Measurements from ENCODE around the gene C20orf141.
"Not testable (repeated sequence)": the region's sequence is repeated elsewhere in the genome, so short reads cannot be mapped to it uniquely, and the experiment has no call there.

C20orf141 gene, protein sequence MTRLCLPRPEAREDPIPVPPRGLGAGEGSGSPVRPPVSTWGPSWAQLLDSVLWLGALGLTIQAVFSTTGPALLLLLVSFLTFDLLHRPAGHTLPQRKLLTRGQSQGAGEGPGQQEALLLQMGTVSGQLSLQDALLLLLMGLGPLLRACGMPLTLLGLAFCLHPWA

GRCh38 chr20:2814587-2815051 is at the start of gene C20orf141:
TSS of gene C20orf141 (plus strand) at chr20:2814987. CDS start at chr20:2815185, 198 bp downstream.
- DNase-seq = no peak

DNA sequence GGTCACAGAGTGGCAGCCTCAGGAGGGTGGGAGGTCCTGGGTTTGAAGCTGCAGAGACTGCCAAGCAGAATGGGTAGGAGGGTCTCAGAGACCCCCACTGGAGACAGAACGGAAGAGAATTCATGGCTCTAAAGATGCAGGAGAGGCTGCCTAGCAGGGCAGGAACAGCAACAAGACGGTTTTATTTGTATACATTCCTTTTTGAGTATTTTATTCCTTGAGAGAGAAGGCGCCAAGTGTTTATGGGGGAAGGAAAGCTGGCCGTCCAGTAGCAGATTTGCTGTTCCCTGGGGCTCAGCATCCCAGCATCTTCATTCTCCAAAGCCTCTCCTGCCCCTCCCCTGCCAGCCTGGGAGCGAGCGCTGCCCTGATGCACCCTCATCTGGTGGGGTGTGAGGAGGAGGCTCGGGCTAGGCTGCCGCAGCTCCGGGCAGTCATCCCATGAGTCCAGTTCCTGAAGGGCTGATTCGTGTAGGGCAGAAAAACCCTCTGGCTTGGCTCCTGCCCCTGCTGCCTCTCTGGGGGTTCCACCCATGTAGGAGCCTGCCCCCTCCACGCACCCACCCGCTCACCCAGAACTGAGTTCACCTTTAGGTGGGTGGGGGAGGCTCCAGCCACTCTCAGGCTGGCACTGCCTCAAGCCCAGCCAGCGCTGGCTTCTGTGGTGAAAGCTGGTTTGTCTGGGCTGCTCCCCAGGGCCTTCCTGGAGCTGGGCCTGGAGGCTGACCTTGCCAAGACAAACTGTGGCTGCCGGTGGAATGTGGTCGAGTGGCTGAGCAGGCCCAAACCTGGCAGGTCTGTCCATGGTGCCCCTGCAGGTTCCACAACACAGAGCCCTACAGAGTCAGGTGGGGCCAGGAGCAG is 46.8 kb upstream of the C20orf141 start:
- no peak for DNase-seq

DNA sequence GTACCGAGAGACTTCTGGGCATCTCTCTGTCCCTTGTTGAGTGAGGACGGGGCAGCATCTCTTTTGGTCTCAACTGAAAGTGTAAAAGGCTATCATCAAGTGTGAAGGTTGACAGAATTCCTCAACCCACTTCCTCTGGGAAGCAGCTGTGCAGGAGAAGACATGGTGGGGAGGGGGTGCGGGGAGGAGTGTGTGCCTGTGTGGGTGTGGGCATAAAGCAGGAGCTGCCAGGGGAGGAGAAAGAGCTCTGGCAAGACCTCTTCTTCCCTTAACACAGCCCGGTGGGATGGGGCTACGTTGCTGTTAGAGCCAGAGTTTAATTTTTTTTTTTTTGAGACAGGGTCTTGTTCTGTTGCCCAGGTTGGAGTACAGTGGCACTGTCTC is 46.2 kb upstream of the C20orf141 start:
- DNase-seq = no peak

DNA sequence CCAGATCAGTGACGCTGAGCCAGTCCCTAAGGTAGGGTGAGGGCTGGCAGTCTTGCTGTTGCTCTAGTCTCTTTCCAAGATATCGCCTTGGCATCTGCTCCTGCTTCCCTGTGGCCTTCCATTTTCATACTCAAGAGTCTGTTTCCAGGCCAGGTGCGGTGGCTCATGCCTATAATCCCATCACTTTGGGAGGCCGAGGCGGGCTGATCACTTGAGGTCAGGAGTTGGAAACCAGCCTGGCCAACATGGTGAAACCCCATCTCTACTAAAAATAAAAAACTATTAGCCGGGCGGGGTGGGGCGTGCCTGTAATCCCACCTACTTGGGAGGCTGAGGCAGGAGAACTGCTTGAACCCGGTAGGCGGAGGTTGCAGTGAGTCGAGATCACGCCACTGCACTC is 44.7 kb upstream of the C20orf141 start:
- DNase-seq = not testable (repeated sequence)

- DNase-seq = no peak
Observed at GRCh38 chr20:2771631-2772080, 43.1 kb upstream of the C20orf141 start.

DNA sequence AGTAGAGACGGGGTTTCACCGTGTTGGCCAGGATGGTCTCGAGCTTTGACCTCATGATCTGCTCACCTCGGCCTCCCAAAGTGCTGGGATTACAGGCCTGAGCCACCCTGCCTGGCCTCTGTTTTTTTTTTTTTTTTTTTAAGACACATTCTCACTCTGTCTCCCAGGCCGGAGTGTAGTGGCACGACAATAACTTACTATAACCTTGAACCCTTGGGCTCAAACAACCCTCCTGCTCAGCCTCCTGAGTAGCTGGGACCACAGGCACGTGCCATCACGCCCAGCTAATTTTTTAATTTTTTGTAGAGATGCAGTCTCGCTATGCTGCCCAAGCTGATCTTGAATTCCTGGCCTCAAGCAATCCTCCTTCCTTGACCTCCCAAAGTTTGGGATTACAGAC is 41.0 kb upstream of the C20orf141 start:
- no peak for DNase-seq

DNA sequence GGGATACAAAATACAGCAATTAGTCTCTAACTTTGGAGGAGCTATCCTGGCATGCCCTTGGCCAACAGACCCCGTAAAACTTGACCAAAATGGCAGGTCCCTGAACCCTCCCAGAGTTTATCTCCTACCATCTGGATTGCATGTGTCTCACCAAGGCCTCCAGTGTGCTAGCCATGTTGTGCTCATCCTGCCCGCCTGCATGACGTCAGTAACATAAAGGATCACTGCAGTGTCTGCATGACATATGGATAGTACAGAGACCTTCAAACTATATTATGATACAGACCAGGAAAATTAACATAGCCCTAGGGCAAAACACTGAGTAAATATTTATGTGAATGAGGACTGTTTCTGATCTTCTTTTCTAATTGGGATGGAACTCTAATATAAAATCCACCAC is 39.6 kb upstream of the C20orf141 start:
- no peak for DNase-seq

DNA sequence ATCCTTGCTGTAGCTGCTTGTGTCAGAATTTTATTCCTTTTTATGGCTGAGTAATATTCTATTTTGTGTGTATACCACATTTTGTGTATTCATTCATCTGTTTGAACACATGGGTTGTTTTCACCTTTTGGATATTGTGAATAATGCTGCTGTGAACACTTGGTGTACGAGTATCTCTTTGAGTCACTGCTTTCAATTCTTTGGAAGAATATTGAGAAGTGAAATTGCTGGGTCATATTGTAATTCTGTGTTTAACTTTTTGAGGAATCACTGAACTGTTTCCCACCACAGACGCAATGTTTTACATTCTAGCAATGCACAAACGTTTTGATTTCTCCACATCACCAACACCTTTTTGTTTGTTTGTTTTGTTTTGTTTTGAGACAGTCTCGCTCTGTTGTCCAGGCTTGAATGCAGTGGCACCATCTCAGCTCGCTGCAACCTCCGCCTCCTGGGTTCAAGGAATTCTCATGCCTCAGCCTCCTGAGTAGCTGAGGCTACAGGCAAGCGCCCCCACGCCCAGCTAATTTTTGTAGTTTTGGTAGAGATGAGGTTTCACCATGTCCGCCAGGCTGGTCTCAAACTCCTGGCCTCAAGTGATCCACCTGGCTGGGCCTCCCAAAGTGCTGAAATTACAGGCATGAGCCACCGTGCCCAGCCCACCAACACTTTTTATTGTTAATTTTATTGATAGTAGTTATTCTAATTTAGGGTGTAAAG is 36.0 kb upstream of the C20orf141 start:
- no peak for DNase-seq

DNA sequence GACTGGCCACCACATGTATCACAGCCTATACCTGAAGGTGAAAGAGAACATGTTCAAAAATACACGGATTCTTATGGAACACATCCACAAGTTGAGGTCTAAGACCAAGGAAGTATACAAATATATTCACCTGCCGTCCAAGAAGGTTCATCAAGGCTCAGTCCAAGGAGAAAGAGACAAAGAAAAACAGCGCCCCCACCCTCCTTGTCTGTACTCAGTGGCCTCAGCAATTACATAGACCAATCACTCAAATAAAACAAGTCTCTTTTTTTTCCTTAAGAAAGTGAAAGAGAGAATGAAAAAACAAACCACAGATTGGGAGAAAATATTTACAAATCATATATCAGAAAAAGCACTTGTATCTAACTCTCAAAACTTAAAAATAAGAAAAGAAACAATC is 33.8 kb upstream of the C20orf141 start:
- DNase-seq = no peak

- DNase-seq = no peak
Observed at GRCh38 chr20:2783908-2784566, 30.8 kb upstream of the C20orf141 start.

DNA sequence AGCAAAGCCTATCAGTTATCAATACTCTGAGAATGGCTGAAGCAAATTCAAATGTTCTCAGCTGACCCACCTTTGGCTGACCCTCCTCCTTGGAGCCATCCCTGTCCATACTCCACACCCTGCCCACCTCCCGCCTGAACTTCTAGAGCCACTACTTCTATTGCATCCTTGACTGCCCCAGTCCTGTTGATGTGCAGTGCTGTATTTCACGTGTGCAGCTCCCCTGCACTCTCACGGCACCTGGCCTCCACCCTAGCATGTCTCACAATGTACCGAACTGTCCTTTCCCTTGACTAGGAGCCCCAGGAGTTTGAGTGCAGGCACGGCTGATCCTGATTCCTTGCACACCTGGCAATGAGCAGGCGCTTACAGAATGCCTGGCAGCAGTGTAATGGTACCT is 21.3 kb upstream of the C20orf141 start:
- no peak for DNase-seq

GRCh38 chr20:2794202-2794748 is 20.5 kb upstream of the C20orf141 start:
- no peak for DNase-seq

- no peak for DNase-seq
Observed at GRCh38 chr20:2794866-2795447, 19.8 kb upstream of the C20orf141 start.

- DNase-seq = no peak
Observed at GRCh38 chr20:2795451-2795850, 19.3 kb upstream of the C20orf141 start.

GRCh38 chr20:2796011-2796660 is 18.7 kb upstream of the C20orf141 start:
- no peak for DNase-seq

DNA sequence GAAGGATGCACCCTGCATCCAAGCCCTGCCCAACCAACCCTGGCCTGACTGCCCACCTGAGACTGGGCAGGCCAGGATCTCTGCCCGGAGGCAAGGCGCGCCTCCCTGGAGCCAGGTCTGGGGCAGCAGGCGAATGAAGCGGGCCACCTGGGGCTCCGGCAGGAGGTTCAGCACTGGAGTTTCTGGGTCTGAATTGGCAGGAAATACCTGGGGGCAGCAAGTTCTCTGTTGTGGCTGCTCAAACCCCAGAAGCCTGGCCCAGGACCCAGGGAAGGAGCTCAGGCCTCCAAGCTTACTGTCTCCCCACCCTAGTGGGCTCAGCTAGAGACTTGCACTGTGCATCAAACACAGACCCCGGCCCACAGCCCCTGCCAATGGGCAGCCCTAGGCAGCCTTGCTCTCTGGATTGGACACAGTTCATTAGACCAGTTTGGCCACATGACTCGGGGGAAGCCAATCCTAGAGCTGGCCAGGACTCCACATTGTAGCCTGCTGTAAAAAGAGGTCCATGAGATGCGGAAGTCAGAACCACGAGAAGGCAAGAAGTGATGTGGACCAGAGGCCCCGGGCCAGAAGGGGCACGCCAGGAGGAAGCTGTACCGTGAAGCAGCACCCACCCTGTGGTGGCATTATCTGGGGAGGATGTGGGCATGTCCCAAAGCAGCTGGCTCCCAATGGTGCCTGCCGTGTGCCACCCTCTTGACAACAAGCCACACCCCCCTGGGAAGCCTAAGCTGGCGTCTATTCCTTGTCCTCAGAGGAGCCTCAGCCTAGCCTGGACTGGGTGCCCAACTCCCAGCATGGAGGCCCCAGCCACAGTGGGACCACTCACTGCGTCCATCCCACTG is 17.4 kb upstream of the C20orf141 start:
- DNase-seq = no peak

DNA sequence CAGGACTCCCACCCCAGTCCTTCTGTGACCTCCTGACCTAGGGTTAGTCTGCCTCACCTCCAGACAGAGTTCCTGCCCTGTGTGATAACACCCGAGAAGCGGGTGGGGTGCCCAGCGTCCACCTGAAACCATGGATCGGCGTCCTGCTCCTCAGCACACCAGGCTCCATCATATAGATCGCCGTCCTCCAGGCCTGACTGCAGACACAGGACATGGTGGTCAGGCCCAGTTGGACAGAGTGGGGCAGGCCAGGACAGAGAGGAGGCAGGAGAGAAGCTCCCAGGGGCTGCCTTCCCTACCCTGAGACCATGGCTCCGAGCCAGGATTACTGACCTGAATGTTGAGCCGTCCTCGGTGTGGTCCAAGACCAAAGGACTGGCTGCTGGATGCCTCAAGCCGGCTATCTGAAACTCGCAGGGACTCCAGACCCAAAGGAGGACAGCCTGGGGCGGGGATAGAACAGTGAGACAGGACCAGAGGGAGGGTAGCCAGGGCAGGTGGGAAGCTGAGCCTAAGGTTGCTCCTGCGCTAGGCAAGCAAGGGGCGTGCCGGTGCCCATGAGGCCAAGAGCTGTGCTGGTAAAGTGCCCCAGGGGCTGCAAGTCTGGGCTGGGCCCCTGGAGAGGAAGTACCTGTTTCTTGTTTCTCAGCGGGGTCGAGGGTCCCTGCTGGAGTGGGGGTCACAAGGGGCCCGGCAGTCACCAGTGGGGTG is 16.5 kb upstream of the C20orf141 start:
- DNase-seq = no peak

- DNase-seq = no peak
Observed at GRCh38 chr20:2798814-2799213, 16.0 kb upstream of the C20orf141 start.

GRCh38 chr20:2799271-2799670 is 15.5 kb upstream of the C20orf141 start:
- no peak for DNase-seq

All from activated effector memory CD4-positive, alpha-beta T cell treated with anti-CD3 and anti-CD28 coated beads, Interleukin-2, amount 50 U/mL, for 16 hours (primary cell).